HUES64 (cell line): Measurements from ENCODE around the gene ENOX1.
"Not testable (repeated sequence)": the region's sequence is repeated elsewhere in the genome, so short reads cannot be mapped to it uniquely, and the experiment has no call there.

ENCODE experiments used
- H3K27ac ChIP-seq: 2 replicates; pipeline ENCODE4 v1.7.0; 2013; ENCODE audit warnings: low read depth, low read length, inconsistent platforms
- H3K27me3 ChIP-seq: 2 replicates; pipeline ENCODE4 v1.6.1; 2013; ENCODE audit warnings: mild to moderate bottlenecking, low read length; ENCODE audit not compliant: insufficient read depth
- H3K36me3 ChIP-seq: 2 replicates; pipeline ENCODE4 v1.6.1; 2013; ENCODE audit warnings: mild to moderate bottlenecking, low read length; ENCODE audit not compliant: insufficient read depth
- H3K4me1 ChIP-seq: 2 replicates; pipeline ENCODE4 v1.6.1; 2013; ENCODE audit warnings: mild to moderate bottlenecking, low read length, moderate library complexity; ENCODE audit not compliant: insufficient read depth
- H3K4me3 ChIP-seq: 2 replicates; pipeline ENCODE4 v1.5.1; 2013; ENCODE audit warnings: mild to moderate bottlenecking, low read length, moderate library complexity
- H3K9ac ChIP-seq: 2 replicates; pipeline ENCODE4 v1.6.1; 2013; ENCODE audit warnings: mild to moderate bottlenecking, low read depth, low read length
- H3K9me3 ChIP-seq: 2 replicates; pipeline ENCODE4 v1.6.1; 2013; ENCODE audit warnings: low read depth, low read length; ENCODE audit not compliant: insufficient read depth
- WGBS: fragments of 150-250, 120-280 bp; methylation state at CpG from one replicate; pipeline ENCODE4 v1.1.7; 2013; ENCODE audit warnings: missing lambda C conversion rate; 5-methylcytosine and 5-hydroxymethylcytosine counted together

Gene ENOX1

GRCh38 chr13:43431290-43431716, 355.5 kb downstream of the ENOX1 start:
- Histone ChIP-seq H3K27me3 (no peaks in the 10 kb centered on the region), H3K27ac (no peak overlapping the region), H3K9ac (no peak overlapping the region), H3K9me3 (no peaks in the 10 kb centered on the region), H3K4me3 (no peak overlapping the region), H3K36me3 (no peaks in the 10 kb centered on the region), H3K4me1 (peaks cover 14% of the 10 kb centered on the region)
- 95% methylated on average over 3 of the region's 4 CpGs for whole genome bisulfite sequencing

- Histone ChIP-seq H3K36me3 (no peaks in the 10 kb centered on the region), H3K27me3 (no peaks in the 10 kb centered on the region), H3K4me3 (no peak overlapping the region), H3K27ac (no peak overlapping the region), H3K9me3 (no peaks in the 10 kb centered on the region), H3K4me1 (peaks cover 31% of the 10 kb centered on the region), H3K9ac (no peak overlapping the region)
- 55% methylated on average over 7 of the region's 8 CpGs for WGBS
These were observed 358.1 kb downstream of the ENOX1 start for GRCh38 chr13:43428545-43429296.

- no peak overlapping the region for H3K9ac ChIP-seq
- no peaks in the 10 kb centered on the region for H3K36me3 ChIP-seq
- H3K27me3 ChIP-seq = no peaks in the 10 kb centered on the region
- H3K4me1 ChIP-seq = peaks cover 31% of the 10 kb centered on the region
- WGBS = 93% methylated on average over 2 of the region's 4 CpGs
- H3K27ac ChIP-seq = no peak overlapping the region
- H3K9me3 ChIP-seq = no peaks in the 10 kb centered on the region
- H3K4me3 ChIP-seq = no peak overlapping the region
These were observed 360.4 kb downstream of the ENOX1 start for GRCh38 chr13:43426355-43426754.

DNA sequence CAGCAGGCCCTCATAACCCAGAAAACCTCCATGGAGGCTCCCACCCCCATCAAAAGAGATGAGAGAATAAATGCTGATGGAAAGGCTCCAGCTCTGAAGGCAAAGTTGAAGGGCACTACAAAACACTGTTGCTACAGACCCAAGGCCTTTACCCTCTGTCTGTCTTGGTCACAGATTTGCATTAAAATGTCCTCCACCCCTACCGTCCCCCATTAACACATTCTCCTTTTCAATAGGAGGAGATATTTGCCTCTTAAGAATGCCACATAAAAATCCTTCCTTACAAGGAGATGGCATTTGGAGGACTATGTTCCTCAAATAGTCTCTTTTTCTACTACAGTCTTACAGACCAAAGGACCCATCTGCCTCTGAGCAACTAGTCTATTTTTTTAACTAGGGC, 361.5 kb downstream of the ENOX1 start:
- Histone ChIP-seq H3K27me3 (no peaks in the 10 kb centered on the region), H3K4me1 (peaks cover 31% of the 10 kb centered on the region), H3K36me3 (no peaks in the 10 kb centered on the region), H3K27ac (peak overlapping the region; percentile 83; the same call in 1 of the 2 replicates), H3K9me3 (peaks cover 4% of the 10 kb centered on the region; the same call in 1 of the 2 replicates), H3K4me3 (0 out of 2 replicates have a peak overlapping the region, but pooled peaks have one; percentile 5), H3K9ac (no peak overlapping the region)
- WGBS = 8% methylated on average over 1 of the region's 1 CpG

DNA sequence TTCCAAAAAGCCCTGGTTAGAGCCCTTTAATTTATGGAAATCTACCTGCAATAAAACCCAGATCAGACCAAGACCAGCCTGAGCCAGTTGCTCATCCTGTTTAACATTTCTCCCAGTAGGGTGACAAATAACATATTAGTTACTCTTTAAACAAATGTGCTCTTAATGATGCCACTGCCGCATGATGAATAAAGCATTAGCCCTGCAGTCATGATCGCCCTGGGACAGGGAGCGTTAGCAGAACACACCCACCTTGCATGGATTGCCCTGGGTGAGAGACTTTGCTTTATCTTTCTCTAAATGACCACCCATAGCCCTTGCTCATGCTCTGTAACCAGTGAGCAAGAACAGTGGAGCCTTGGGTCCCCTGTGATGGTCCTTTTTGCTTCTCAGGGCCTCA, 362.4 kb downstream of the ENOX1 start:
- Histone ChIP-seq H3K27me3 (no peaks in the 10 kb centered on the region), H3K9ac (no peak overlapping the region)
- 89% methylated on average over 3 of the region's 3 CpGs for WGBS

DNA sequence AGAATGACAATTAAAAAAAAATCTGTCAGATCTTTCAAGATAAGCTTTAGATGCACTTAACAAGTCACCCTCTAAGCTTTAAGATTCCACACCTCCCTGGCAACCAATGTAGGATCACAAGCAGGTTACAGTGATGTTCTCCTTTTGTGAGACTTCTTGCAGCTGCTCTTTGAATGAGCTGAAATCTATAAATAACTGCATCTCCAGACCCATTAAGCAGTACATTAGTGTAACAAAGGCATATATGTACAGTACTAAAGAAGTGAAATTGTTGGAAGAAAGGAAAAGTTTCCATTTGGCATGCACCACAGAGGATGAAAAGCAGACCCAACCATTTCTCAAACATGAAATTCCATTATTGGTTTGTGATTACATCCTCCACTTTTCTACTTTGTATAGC, 364.7 kb downstream of the ENOX1 start:
- Histone ChIP-seq H3K9ac (no peak overlapping the region), H3K36me3 (no peaks in the 10 kb centered on the region), H3K4me1 (peaks cover 17% of the 10 kb centered on the region), H3K4me3 (no peak overlapping the region), H3K27me3 (no peaks in the 10 kb centered on the region), H3K9me3 (peaks cover 14% of the 10 kb centered on the region), H3K27ac (no peak overlapping the region)

More for the DNA sequence above, 362.4 kb downstream of the ENOX1 start:
- peak overlapping the region; percentile 83; the same call in 1 of the 2 replicates for H3K27ac ChIP-seq
- peaks cover 25% of the 10 kb centered on the region for H3K4me1 ChIP-seq
- no peak overlapping the region for H3K4me3 ChIP-seq
- peaks cover 8% of the 10 kb centered on the region; the same call in 1 of the 2 replicates for H3K9me3 ChIP-seq
- H3K36me3 ChIP-seq = no peaks in the 10 kb centered on the region

DNA sequence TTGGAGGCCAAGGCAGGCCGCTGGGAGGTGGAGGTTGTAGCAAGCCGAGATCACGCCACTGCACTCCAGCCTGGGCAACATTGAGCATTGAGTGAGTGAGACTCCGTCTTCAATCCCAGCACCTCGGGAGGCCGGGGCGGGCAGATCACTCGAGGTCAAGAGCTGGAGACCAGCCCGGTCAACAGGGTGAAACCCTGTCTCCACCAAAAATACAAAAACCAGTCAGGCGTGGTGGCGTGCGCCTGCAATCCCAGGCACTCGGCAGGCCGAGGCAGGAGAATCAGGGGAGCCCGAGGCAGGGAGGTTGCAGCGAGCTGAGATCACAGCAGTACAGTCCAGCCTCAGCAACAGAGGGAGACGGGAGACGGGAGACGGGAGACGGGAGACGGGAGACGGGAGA, 369.9 kb downstream of the ENOX1 start:
- H3K4me3 ChIP-seq, H3K36me3 ChIP-seq, H3K27me3 ChIP-seq, H3K9ac ChIP-seq, H3K27ac ChIP-seq, H3K4me1 ChIP-seq: not testable (repeated sequence)
- peaks cover 14% of the 10 kb centered on the region for H3K9me3 ChIP-seq
- 97% methylated on average over 17 of the region's 22 CpGs for WGBS

DNA sequence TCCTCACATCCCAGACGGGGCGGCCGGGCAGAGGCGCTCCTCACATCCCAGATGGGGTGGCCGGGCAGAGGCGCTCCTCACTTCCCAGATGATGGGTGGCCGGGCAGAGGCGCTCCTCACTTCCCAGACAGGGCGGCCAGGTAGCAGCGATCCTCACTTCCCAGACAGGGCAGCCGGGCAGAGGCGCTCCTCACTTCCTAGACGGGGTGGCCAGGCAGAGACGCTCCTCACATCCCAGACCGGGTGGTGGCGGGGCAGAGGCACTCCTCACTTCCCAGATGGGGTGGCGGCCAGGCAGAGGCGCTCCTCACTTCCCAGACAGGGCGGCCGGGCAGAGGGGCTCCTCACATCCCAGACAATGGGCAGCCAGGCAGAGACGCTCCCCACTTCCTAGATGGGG, 370.4 kb downstream of the ENOX1 start:
- H3K36me3 ChIP-seq, H3K9ac ChIP-seq, H3K4me3 ChIP-seq, H3K27ac ChIP-seq, H3K4me1 ChIP-seq, H3K27me3 ChIP-seq: not testable (repeated sequence)
- peaks cover 14% of the 10 kb centered on the region for H3K9me3 ChIP-seq
- WGBS = 92% methylated on average over 21 of the region's 21 CpGs

GRCh38 chr13:43415903-43416391, 370.8 kb downstream of the ENOX1 start:
- peaks cover 14% of the 10 kb centered on the region for H3K9me3 ChIP-seq
- not testable (repeated sequence) for H3K4me3 ChIP-seq, H3K27me3 ChIP-seq, H3K27ac ChIP-seq, H3K36me3 ChIP-seq, H3K9ac ChIP-seq, H3K4me1 ChIP-seq
- 89% methylated on average over 33 of the region's 33 CpGs for WGBS

- no peaks in the 10 kb centered on the region for H3K4me1 ChIP-seq
- no peak overlapping the region for H3K4me3 ChIP-seq
- no peak overlapping the region for H3K9ac ChIP-seq
- H3K36me3 ChIP-seq = no peaks in the 10 kb centered on the region
- H3K9me3 ChIP-seq = peaks cover 7% of the 10 kb centered on the region
- H3K27ac ChIP-seq = no peak overlapping the region
- H3K27me3 ChIP-seq = no peaks in the 10 kb centered on the region
These were observed 372.7 kb downstream of the ENOX1 start for GRCh38 chr13:43414111-43414510.

DNA sequence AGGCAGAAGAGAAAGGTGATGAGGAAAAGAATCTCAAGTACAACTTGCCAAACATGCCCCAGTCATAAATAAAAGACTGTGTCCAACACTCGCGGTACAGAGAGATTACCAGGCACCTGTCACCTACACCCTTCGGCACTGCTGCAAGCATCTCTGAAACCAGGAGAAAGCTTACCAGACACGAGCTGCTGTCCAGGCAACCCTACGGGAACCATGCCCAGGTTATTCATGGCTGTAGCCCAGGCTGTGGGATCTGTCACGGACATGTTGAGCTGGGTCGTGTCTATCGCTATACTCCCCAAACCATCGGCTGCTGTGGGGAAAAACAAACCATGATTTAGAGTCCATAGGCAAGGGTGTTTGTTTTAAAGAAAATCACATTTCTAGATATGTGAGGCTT, 375.0 kb downstream of the ENOX1 start:
- Histone ChIP-seq H3K36me3 (no peaks in the 10 kb centered on the region), H3K9ac (no peak overlapping the region), H3K4me1 (no peaks in the 10 kb centered on the region), H3K27ac (no peak overlapping the region), H3K9me3 (no peaks in the 10 kb centered on the region), H3K4me3 (no peak overlapping the region), H3K27me3 (no peaks in the 10 kb centered on the region)
- 97% methylated on average over 9 of the region's 9 CpGs for WGBS
